K562 (cell line): ENCODE data around the gene SLAMF8. TPM values are rescaled to one million over a fixed set of nuclear protein-coding genes. Genes with fewer than 3 reads are reported as not detected.
A peak's percentile ranks its signal among the peaks of the same experiment; 100 is the strongest.

Source experiments
- CBFA2T3 ChIP-seq: fragments of 450-650 bp; IDR thresholded peaks from 2 replicates; pipeline ENCODE4 v1.6.1; 2017
- ELF2 ChIP-seq: fragments of 250-450 bp; sonication (Bioruptor Pico); IDR thresholded peaks from 2 replicates; pipeline ENCODE4 v1.5.0; 2021; ENCODE audit warnings: mild to moderate bottlenecking
- NBN ChIP-seq: fragments of 450-650 bp; IDR thresholded peaks from 2 replicates; pipeline ENCODE4 v1.6.1; 2016; ENCODE audit warnings: low read depth, mild to moderate bottlenecking
- TFAP4 ChIP-seq: sonication (generic); formaldehyde crosslinking; IDR thresholded peaks from 2 replicates; pipeline ENCODE4 v1.8.0; 2022; ENCODE audit warnings: missing genetic modification reagents, mild to moderate bottlenecking, moderate library complexity, borderline replicate concordance
- YBX1 ChIP-seq: fragments of 450-650 bp; IDR thresholded peaks from 2 replicates; pipeline ENCODE4 v1.7.1; 2016; ENCODE audit warnings: mild to moderate bottlenecking
- ZBTB11 ChIP-seq, 3 experiments: fragments of 200-800 bp in 1 of 3; fragments of 250-450 bp in 1 of 3; fragments of 450-650 bp in 1 of 3; sonication (Bioruptor Pico) in 1 of 3; sonication (Bioruptor generic) in 1 of 3; formaldehyde crosslinking in 1 of 3; IDR thresholded peaks; 2 replicates each; pipeline versions ENCODE4 v1.6.1 to v1.8.0; 2016 to 2022; ENCODE audit warnings: mild to moderate bottlenecking in 2 of 3, missing genetic modification characterization in 2 of 3, missing compliant biosample characterization in 1 of 3, moderate library complexity in 1 of 3
- polyA plus RNA-seq, 8 experiments: library from polyadenylated mRNA; depleted of rRNA in 4 of 8; stranded (reverse) in 5 of 8; unstranded in 3 of 8; fragments of >200 nt; fragmentation: Nextera tagmentation in 2 of 8; fragmentation: Illumina TruSeq in 1 of 8; extraction: Ambion mirVana in 2 of 8; extraction: Trizol in 1 of 8; gene quantifications; 2 replicates each; pipeline versions ENCODE4 v1.2.1 to v1.2.3, GENCODE V29; 2011 to 2014; ENCODE audit warnings: inconsistent platforms in 1 of 8, missing spikeins in 1 of 8
- total RNA-seq, 7 experiments: library from RNA; depleted of rRNA in 6 of 7; stranded (reverse); fragments of >200 nt in 6 of 7; fragmentation: Illumina TruSeq in 2 of 7; extraction: Trizol in 2 of 7; gene quantifications; 2 replicates each; pipeline versions ENCODE4 v1.2.1 to v1.2.3, GENCODE V29; 2011 to 2021; ENCODE audit warnings: low replicate concordance in 1 of 7
- TF ChIP-seq, protein P1 (sequence below): fragments of 450-650 bp; IDR thresholded peaks from 2 replicates; pipeline ENCODE4 v1.6.1; 2014; ENCODE audit warnings: low read depth, mild to moderate bottlenecking, moderate library complexity, borderline replicate concordance
- TF ChIP-seq, protein P2 (sequence below): fragments of 450-650 bp; IDR thresholded peaks from 2 replicates; pipeline ENCODE4 v1.6.1; 2016; ENCODE audit warnings: low read depth
- TF ChIP-seq, protein P3 (sequence below): sonication (generic); formaldehyde crosslinking; IDR thresholded peaks from 2 replicates; pipeline ENCODE4 v1.4.0; 2020; ENCODE audit warnings: mild to moderate bottlenecking, missing genetic modification reagents

SLAMF8 gene
- total and polyA plus RNA-seq, 9 of the 15 experiments (the other 6 are each of a cell fraction or from before 2014, with no cell fraction given) = not detected

GRCh38 chr1:159881622-159882526, 55.2 kb downstream of the SLAMF8 start (continued):
- TF ChIP-seq ZBTB11 (CRISPR knock-in tag; IDR thresholded peaks at IDR 0.05) (no peak), CBFA2T3 (0 out of 2 replicates have a peak, but pooled peaks have one; percentile 10), ELF2 (CRISPR knock-in tag) (no peak), NBN (peak; percentile 37; the same call in 1 of the 2 replicates), YBX1 (no peak), TFAP4 (0 out of 2 replicates have a peak, but pooled peaks have one; percentile 25)
- TF ChIP-seq, protein P1, sequence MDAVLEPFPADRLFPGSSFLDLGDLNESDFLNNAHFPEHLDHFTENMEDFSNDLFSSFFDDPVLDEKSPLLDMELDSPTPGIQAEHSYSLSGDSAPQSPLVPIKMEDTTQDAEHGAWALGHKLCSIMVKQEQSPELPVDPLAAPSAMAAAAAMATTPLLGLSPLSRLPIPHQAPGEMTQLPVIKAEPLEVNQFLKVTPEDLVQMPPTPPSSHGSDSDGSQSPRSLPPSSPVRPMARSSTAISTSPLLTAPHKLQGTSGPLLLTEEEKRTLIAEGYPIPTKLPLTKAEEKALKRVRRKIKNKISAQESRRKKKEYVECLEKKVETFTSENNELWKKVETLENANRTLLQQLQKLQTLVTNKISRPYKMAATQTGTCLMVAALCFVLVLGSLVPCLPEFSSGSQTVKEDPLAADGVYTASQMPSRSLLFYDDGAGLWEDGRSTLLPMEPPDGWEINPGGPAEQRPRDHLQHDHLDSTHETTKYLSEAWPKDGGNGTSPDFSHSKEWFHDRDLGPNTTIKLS = no peak
- TF ChIP-seq, protein P2, sequence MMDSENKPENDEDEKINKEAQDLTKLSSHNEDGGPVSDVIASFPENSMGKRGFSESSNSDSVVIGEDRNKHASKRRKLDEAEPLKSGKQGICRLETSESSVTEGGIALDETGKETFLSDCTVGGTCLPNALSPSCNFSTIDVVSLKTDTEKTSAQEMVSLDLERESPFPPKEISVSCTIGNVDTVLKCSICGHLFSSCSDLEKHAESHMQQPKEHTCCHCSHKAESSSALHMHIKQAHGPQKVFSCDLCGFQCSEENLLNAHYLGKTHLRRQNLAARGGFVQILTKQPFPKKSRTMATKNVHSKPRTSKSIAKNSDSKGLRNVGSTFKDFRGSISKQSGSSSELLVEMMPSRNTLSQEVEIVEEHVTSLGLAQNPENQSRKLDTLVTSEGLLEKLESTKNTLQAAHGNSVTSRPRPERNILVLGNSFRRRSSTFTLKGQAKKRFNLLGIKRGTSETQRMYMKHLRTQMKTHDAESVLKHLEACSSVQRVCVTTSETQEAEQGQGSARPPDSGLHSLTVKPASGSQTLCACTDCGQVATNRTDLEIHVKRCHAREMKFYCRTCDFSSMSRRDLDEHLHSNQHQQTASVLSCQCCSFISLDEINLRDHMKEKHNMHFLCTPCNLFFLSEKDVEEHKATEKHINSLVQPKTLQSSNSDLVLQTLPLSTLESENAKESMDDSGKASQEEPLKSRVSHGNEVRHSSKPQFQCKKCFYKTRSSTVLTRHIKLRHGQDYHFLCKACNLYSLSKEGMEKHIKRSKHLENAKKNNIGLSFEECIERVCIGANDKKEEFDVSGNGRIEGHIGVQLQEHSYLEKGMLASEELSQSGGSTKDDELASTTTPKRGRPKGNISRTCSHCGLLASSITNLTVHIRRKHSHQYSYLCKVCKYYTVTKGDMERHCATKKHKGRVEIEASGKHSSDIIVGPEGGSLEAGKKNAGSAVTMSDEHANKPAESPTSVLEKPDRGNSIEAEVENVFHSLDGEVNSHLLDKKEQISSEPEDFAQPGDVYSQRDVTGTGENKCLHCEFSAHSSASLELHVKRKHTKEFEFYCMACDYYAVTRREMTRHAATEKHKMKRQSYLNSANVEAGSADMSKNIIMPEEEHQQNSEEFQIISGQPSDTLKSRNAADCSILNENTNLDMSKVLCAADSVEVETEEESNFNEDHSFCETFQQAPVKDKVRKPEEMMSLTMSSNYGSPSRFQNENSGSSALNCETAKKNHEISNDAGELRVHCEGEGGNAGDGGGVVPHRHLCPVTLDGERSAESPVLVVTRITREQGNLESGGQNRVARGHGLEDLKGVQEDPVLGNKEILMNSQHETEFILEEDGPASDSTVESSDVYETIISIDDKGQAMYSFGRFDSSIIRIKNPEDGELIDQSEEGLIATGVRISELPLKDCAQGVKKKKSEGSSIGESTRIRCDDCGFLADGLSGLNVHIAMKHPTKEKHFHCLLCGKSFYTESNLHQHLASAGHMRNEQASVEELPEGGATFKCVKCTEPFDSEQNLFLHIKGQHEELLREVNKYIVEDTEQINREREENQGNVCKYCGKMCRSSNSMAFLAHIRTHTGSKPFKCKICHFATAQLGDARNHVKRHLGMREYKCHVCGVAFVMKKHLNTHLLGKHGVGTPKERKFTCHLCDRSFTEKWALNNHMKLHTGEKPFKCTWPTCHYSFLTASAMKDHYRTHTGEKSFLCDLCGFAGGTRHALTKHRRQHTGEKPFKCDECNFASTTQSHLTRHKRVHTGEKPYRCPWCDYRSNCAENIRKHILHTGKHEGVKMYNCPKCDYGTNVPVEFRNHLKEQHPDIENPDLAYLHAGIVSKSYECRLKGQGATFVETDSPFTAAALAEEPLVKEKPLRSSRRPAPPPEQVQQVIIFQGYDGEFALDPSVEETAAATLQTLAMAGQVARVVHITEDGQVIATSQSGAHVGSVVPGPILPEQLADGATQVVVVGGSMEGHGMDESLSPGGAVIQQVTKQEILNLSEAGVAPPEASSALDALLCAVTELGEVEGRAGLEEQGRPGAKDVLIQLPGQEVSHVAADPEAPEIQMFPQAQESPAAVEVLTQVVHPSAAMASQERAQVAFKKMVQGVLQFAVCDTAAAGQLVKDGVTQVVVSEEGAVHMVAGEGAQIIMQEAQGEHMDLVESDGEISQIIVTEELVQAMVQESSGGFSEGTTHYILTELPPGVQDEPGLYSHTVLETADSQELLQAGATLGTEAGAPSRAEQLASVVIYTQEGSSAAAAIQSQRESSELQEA = no peak
- TF ChIP-seq, protein P3, sequence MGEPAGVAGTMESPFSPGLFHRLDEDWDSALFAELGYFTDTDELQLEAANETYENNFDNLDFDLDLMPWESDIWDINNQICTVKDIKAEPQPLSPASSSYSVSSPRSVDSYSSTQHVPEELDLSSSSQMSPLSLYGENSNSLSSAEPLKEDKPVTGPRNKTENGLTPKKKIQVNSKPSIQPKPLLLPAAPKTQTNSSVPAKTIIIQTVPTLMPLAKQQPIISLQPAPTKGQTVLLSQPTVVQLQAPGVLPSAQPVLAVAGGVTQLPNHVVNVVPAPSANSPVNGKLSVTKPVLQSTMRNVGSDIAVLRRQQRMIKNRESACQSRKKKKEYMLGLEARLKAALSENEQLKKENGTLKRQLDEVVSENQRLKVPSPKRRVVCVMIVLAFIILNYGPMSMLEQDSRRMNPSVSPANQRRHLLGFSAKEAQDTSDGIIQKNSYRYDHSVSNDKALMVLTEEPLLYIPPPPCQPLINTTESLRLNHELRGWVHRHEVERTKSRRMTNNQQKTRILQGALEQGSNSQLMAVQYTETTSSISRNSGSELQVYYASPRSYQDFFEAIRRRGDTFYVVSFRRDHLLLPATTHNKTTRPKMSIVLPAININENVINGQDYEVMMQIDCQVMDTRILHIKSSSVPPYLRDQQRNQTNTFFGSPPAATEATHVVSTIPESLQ = no peak
